ENCODE results near the gene MRC1. TPM values are rescaled to one million over a fixed set of nuclear protein-coding genes. Genes with fewer than 3 reads are reported as not detected.

MRC1 gene
- total RNA-seq (2021; ENCODE audit: unreplicated experiment) (0.37 TPM), Bru-seq, nascent RNA (percentile 6 among the genes with signal in this experiment), BruChase-seq, experiment 1, labeled RNA remaining after a 6-hour chase (percentile 22 among the genes with signal in this experiment), BruChase-seq, experiment 2, labeled RNA remaining after a 2-hour chase (percentile 11 among the genes with signal in this experiment)
- polyA plus RNA-seq (2012), result 0.01 TPM in 1 of 2 replicates, not detected in the other
- long read RNA-seq, result 0 reads

DNA sequence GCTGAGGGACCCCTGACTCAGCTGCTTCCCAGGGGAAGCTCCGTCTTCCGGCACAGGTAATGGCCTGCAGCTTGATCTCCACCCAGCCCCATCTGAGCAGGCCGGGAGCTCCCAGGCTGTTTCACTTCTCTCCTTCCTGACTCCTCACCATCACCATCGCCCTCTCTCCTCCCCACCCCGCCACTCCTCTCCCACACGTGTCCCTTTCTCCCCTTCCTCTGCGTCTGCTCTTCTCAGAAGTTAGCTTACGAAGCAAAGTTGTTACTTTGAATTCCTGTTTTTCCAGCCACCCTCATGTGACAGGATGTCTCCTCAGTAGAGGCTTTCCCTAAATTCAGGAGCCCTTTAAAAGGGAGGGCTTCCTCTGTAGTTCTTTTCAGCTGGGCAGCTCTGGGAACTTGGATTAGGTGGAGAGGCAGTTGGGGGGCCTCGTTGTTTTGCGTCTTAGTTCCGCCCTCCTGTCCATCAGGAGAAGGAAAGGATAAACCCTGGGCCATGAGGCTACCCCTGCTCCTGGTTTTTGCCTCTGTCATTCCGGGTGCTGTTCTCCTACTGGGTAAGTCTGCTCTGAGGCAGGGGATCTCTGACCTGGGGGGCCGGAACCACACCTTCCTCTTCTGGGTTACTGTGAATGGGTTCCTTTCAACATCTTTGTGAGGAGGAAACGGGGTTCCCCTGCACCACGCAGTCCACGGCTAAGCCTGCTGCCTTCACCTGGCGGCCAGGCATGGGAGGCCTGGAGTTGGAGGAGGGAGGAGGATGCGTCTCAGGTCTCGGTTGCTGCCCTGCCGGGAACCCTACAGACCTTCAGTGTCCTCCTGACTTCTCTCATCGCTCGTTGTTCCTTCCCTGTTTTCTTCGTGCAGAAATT, at the start of gene MRC1:
TSS of gene MRC1 (plus strand) at position 378 of the 871 bp plus-strand sequence. CDS start at position 496, 118 bp downstream.
- no peak within 1 kb of the TSS for H2AFZ ChIP-seq (ENCODE audit: low read depth, low read length, poor library complexity, severe bottlenecking)
- H3K79me2 ChIP-seq (ENCODE audit: insufficient read depth, low read length), result no peaks in the 10 kb centered on the region
- no peaks in the 10 kb centered on the region for H3K36me3 ChIP-seq (ENCODE audit: control insufficient read depth in 1 of 2, insufficient read depth in 2 of 2, low read length in 2 of 2)
- ChIA-PET POLR2A (no interaction called here), CTCF (no interaction called here), RAD21 (ENCODE audit: low non-redundant PET in 1 of 2, low total read pairs in 2 of 2, uncharacterized antibody in 2 of 2, unreplicated experiment in 2 of 2) (no interaction called here)
- no peaks in the 10 kb centered on the region for H3K27me3 ChIP-seq (ENCODE audit: insufficient read depth, low read length)
- H3K9ac ChIP-seq (ENCODE audit: low read length), result no peak within 1 kb of the TSS
- H3K4me2 ChIP-seq (ENCODE audit: low read length), result no peak within 1 kb of the TSS
- no peak within 1 kb of the TSS for H3K4me3 ChIP-seq (replicated peaks in 1 of 2; ENCODE audit: low read depth in 1 of 2, low read length in 2 of 2)
- intact Hi-C loops (cut with micrococcal nuclease), result no loop called here
- no peaks in the 10 kb centered on the region for H4K20me1 ChIP-seq (ENCODE audit: insufficient read depth)
- no TSS peak for BruUV-seq (replicated peaks)
- no peaks in the 10 kb centered on the region for H3K4me1 ChIP-seq (ENCODE audit: control insufficient read depth in 1 of 2, insufficient read depth in 2 of 2, low read length in 2 of 2)
- H3K9me3 ChIP-seq (ENCODE audit: control insufficient read depth in 1 of 2, insufficient read depth in 1 of 2, low read depth in 1 of 2, low read length in 2 of 2), result no peaks in the 10 kb centered on the region
- no peak for TF ChIP-seq SRF (IDR thresholded peaks at IDR 0.05; ENCODE audit: low read depth)
- TF ChIP-seq EZH2 (IDR thresholded peaks at IDR 0.05), result no peak
- TF ChIP-seq, protein P1, sequence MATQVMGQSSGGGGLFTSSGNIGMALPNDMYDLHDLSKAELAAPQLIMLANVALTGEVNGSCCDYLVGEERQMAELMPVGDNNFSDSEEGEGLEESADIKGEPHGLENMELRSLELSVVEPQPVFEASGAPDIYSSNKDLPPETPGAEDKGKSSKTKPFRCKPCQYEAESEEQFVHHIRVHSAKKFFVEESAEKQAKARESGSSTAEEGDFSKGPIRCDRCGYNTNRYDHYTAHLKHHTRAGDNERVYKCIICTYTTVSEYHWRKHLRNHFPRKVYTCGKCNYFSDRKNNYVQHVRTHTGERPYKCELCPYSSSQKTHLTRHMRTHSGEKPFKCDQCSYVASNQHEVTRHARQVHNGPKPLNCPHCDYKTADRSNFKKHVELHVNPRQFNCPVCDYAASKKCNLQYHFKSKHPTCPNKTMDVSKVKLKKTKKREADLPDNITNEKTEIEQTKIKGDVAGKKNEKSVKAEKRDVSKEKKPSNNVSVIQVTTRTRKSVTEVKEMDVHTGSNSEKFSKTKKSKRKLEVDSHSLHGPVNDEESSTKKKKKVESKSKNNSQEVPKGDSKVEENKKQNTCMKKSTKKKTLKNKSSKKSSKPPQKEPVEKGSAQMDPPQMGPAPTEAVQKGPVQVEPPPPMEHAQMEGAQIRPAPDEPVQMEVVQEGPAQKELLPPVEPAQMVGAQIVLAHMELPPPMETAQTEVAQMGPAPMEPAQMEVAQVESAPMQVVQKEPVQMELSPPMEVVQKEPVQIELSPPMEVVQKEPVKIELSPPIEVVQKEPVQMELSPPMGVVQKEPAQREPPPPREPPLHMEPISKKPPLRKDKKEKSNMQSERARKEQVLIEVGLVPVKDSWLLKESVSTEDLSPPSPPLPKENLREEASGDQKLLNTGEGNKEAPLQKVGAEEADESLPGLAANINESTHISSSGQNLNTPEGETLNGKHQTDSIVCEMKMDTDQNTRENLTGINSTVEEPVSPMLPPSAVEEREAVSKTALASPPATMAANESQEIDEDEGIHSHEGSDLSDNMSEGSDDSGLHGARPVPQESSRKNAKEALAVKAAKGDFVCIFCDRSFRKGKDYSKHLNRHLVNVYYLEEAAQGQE (IDR thresholded peaks at IDR 0.05; ENCODE audit: low read depth), result no peak
- TF ChIP-seq, protein P2, sequence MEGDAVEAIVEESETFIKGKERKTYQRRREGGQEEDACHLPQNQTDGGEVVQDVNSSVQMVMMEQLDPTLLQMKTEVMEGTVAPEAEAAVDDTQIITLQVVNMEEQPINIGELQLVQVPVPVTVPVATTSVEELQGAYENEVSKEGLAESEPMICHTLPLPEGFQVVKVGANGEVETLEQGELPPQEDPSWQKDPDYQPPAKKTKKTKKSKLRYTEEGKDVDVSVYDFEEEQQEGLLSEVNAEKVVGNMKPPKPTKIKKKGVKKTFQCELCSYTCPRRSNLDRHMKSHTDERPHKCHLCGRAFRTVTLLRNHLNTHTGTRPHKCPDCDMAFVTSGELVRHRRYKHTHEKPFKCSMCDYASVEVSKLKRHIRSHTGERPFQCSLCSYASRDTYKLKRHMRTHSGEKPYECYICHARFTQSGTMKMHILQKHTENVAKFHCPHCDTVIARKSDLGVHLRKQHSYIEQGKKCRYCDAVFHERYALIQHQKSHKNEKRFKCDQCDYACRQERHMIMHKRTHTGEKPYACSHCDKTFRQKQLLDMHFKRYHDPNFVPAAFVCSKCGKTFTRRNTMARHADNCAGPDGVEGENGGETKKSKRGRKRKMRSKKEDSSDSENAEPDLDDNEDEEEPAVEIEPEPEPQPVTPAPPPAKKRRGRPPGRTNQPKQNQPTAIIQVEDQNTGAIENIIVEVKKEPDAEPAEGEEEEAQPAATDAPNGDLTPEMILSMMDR (IDR thresholded peaks at IDR 0.05 in 2 of 3, conservative IDR thresholded peaks at IDR 0.05 in 1 of 3; ENCODE audit: borderline replicate concordance in 1 of 3, insufficient read depth in 1 of 3, low read depth in 2 of 3, low read length in 2 of 3), result no peak
- no peak for TF ChIP-seq ELF1 (IDR thresholded peaks at IDR 0.05; ENCODE audit: borderline replicate concordance, low read depth)
- TF ChIP-seq, protein P3, sequence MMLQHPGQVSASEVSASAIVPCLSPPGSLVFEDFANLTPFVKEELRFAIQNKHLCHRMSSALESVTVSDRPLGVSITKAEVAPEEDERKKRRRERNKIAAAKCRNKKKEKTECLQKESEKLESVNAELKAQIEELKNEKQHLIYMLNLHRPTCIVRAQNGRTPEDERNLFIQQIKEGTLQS (IDR thresholded peaks at IDR 0.05), result no peak
- TF ChIP-seq CBX3 (IDR thresholded peaks at IDR 0.05; ENCODE audit: low read depth), result no peak
- TF ChIP-seq JUND (IDR thresholded peaks at IDR 0.05), result no peak
- TF ChIP-seq, protein P4, sequence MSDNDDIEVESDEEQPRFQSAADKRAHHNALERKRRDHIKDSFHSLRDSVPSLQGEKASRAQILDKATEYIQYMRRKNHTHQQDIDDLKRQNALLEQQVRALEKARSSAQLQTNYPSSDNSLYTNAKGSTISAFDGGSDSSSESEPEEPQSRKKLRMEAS (IDR thresholded peaks at IDR 0.05), result no peak
- no peak for TF ChIP-seq CEBPB (IDR thresholded peaks at IDR 0.05; ENCODE audit: low read depth)
- TF ChIP-seq RAD21 (IDR thresholded peaks at IDR 0.05; ENCODE audit: low read depth), result no peak
- no peak for ATAC-seq
- no peak for DNase-seq (ENCODE audit: low read depth, low spot score)
- H3K9me2 ChIP-seq (ENCODE audit: insufficient read depth), result no peaks in the 10 kb centered on the region
- H3K27ac ChIP-seq (ENCODE audit: low read depth, low read length), result no peak within 1 kb of the TSS

All from HCT116 (cell line).